ENCODE results near the gene GFOD1.

GRCh38 chr6:13493147-13493546, 5.7 kb upstream of the GFOD1 start:
- TF ChIP-seq CTCF (IDR thresholded peaks at IDR 0.05) (no peak), POLR2A (IDR thresholded peaks at IDR 0.05) (no peak)
